Medulla oblongata (tissue), 1 donor: ENCODE measurements around the gene IGBP1.
"Not testable (repeated sequence)": the region's sequence is repeated elsewhere in the genome, so short reads cannot be mapped to it uniquely, and the experiment has no call there.

Source experiments
- DNase-seq: peaks from one replicate; pipeline ENCODE4 v3.0.0-alpha.2; 2015; ENCODE audit errors: extremely low spot score

Gene IGBP1

GRCh38 chrX:70133303-70134115 is at the start of gene IGBP1:
Gene IGBP1 (plus strand): TSS chrX:70133447. CDS start chrX:70133948, 501 bp downstream.
- DNase-seq = peak; percentile 93

DNA sequence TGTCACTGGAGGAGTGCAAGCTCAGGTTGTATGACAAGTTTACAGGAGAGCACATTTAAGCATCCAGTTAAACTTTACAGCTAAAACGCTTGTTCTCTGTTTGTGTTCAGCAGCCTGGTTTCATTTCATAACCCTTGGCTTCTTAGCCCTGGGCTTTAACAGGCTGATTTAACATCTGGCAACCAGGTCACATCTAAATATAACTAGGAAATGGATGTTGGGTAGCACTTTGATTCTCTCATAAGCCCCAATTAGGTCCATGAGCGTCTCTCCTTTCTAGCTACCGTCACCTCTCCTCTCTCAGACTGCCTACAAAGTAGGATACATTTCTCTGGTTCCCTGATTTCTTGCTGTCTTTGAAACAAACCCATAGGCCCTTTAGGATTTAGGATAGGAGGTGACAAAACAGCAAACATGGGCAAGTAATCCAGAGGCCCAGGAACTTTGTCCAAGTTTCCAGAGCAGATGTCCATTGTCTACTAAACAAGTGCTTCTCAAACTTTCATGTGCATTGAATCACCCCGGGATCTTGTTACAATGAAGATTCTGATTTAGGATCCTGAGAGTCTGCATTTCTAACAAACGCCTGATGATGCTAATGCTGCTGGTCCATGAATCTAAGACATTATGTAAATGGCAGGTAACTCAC is 48.5 kb upstream of the IGBP1 start:
- no peak for DNase-seq

GRCh38 chrX:70087857-70088630 is 45.2 kb upstream of the IGBP1 start:
- no peak for DNase-seq

DNA sequence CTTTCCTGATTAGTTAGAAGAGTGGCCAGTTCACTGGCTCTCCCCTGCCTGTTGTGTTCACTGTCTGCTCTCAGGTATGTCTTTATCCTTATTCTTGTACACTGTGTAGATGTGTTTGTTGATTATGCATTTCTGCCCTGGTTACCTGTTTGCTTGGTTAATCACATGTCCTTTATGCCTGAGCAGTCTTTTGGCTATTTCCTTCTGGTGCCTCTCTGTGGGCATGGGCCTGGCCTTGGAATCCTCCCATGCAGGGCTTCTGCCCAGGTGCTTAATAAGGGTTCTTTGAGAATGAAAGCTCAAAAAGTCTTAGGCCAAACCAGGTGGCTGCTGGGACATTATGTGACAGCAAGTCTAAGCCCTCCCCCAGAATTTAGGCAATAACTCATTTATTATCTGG is 44.5 kb upstream of the IGBP1 start:
- no peak for DNase-seq

DNA sequence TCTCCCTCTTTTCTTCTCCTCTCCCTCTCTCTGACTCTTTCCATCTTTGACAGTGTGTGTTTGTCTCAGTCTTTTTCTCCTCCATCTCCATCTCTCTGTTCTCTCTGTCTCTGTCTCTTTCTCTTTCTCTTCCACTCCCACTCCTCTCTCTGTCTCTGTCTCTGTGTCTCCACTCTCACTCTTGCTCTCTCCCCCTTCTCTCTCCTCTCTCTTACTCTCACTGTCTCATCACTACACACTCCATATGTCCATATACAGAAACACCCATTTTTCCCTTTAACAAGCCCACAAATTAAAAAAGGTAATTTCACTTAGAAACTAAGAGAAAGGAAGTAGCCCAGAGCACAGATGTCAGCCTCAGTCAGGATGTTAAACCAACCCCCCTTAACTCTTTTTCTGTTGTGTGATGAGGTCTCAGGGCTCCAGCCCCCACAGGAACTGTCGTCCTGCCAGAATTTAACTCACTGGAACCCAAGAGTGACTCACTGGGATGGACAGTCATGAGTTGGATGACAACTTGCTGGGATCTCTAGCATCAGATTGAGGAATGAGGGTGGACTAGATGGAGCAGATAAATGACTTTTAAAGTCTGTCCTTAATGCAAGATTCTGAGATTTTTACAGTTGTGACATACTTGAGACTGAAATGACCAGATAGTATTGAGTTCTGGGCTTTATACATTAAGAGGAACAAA is 43.5 kb upstream of the IGBP1 start:
- no peak for DNase-seq

DNA sequence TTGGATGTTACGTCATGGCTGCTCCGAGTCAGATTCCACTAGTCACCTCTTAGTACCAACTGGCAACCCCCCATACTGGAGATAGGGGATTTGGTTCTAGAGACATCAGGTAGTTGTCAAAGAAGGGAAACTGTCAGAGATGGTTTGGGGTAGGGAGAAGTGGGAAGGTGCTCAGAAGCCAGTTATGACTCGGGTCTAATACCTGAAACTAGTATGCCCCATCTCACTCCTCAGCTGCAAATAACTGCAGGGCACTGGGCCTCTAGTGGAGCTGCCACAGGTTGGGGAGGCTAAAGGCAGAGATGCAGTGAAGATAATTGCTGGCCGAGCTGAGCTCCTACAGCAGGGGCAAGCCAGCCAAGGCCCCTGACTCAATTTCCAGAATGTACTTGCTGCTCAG is 41.0 kb upstream of the IGBP1 start:
- DNase-seq = no peak

GRCh38 chrX:70096052-70096451 is 37.2 kb upstream of the IGBP1 start:
- no peak for DNase-seq

GRCh38 chrX:70105229-70105628 is 28.0 kb upstream of the IGBP1 start:
- DNase-seq = no peak

GRCh38 chrX:70111436-70112026 is 21.7 kb upstream of the IGBP1 start:
- not testable (repeated sequence) for DNase-seq

GRCh38 chrX:70117738-70118137 is 15.5 kb upstream of the IGBP1 start:
- DNase-seq = no peak

DNA sequence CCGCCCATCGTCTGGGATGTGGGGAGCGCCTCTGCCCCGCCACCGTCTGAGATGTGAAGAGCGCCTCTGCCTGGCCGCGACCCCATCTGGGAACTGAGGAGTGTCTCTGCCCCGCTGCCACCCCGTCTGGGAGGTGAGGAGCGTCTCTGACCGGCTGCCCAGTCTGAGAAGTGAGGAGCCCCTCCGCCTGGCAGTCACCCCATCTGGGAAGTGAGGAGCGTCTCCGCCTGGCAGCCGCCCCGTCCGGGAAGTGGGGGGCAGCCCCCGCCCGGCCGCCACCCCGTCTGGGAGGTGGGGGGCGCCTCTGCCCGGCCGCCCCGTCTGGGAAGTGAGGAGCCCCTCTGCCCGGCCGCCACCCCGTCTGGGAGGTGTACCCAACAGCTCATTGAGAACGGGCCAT is 10.2 kb upstream of the IGBP1 start:
- not testable (repeated sequence) for DNase-seq

GRCh38 chrX:70124678-70125077 is 8.6 kb upstream of the IGBP1 start:
- no peak for DNase-seq

GRCh38 chrX:70128071-70128470 is 5.2 kb upstream of the IGBP1 start:
- no peak for DNase-seq

DNA sequence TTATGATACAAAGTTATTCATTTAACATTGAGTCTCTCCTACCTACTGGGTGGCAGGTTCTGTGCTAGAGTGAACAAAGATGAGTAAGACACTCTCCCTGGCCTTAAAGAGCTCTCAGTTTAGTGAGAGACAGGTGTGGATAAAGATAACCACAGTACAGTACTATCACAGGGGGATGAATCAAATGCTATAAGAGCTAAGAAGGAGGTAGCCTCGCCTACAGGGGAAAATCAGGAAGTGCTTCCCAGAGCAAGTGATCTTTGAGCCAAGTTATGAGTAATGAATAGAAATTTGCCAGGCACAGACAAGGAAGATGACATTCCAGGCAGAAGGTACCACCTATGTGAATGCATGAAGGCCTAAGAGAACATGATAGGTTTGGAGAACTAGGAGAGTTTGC is 3.4 kb upstream of the IGBP1 start:
- no peak for DNase-seq

DNA sequence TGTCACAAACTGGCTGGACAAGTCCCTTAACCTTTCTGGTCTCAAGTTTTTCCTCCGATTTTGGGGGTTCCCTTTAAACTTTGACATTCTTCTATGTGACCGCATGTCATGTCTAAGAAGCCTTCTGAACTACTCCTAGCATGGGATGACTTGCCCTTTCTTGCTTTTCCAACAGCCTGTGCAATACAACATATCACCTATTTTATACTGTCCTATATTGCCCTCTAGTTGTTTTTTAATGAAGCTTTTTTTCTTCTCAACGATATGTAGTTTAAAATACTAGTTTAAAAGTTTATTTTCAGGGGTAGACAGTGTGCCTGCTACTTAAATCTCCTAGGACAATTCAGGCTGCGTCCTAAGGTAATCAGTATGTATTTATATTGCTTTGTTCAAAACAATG is 1.0 kb upstream of the IGBP1 start:
- no peak for DNase-seq

GRCh38 chrX:70132877-70133302 is 357 bp upstream of the IGBP1 start:
- DNase-seq = no peak

GRCh38 chrX:70134116-70134477 is 850 bp downstream of the IGBP1 start:
- no peak for DNase-seq

DNA sequence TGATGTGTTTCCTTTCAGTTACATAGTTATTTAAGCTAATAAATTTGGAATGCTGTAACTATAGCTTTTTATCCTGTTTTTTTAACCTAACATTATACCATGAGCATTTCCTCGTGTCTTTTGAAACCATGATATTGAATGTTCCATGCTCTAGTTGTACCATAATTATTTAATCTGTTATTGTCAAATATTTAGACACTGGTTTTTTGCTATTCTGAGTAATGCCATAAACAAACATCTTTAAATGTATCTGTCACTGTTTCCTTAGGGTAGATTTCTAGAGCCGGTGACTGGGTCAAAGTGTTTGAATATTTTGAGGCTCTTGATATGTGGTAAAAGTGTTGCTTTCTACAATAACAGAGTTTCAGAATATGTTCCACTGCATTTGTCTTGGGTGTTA is 5.4 kb downstream of the IGBP1 start:
- DNase-seq = no peak

DNA sequence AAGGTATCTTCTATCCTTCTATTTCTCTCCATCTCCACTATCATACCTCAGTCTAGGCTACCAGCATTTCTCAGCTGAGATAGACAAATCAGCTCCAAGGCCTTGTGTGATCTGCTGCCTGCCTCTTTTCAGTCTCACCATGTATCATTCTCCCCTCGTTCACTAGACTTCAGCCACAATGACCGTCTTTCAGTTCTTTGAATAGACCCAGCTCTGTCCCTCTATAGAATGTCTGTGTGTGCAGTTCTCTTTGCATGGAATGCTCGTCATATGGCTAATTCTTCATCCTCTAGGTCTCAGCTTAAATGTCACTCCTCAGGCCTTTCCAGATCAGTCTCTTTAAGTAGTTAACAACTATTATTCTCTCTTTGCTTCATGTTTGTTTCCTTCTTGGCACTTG is 6.5 kb downstream of the IGBP1 start:
- DNase-seq = peak; percentile 58

- no peak for DNase-seq
Measured at GRCh38 chrX:70141373-70141772, 8.1 kb downstream of the IGBP1 start.
